GM10266 (cell line): Measurements from ENCODE around the gene SRPK1.

Experiments
- DNase-seq: peaks from one replicate; pipeline ENCODE4 v3.0.0; 2012; ENCODE audit errors: extremely low spot score
- CTCF ChIP-seq: IDR thresholded peaks from 2 replicates; pipeline ENCODE4 v1.5.1; 2012; ENCODE audit warnings: mild to moderate bottlenecking, low read depth; ENCODE audit not compliant: control insufficient read depth, insufficient read depth; ENCODE audit errors: missing control alignments

The SRPK1 gene

DNA sequence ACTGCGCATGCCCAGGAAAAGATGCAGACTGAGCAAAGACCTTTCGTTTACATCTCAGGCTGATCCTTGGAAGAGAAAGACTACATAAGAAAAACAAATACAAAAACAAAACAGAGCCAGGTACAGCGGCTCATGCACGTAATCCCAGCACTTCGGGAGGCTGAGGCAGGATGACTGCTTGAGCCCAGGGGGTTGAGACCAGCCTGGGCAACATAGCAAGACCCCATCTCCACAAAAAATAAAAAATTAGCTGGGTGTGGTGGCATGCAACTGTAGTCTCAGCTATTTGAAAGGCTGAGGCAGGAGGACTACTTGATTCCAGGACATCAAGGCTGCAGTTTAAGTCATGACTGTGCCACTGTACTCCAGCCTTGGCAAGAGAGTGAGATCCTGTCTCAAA is 41.7 kb downstream of the SRPK1 start:
- no peak for DNase-seq
- no peak for TF ChIP-seq CTCF

DNA sequence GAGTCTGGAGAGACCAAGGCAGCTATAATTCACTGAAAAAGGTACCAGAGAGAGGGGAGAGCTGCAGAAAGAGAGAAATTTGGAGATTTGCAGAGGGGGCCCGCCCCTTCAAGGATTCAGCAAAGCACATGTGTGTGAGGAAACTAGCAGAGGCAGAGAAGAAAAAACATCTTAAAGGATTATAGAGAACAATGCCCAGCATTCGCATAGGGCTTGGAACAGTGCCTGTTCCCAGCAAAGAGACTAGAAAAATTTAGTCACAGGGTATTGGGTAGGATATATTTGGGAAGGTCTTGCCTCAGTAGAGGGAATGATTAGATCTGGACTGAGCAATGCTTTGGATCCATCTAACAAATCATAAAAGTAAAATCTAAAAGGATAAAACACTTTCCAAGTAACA is 44.0 kb downstream of the SRPK1 start:
- no peak for DNase-seq
- no peak for TF ChIP-seq CTCF

- TF ChIP-seq CTCF, result no peak
- DNase-seq, result no peak
Observed at GRCh38 chr6:35874730-35875129, 46.2 kb downstream of the SRPK1 start.

DNA sequence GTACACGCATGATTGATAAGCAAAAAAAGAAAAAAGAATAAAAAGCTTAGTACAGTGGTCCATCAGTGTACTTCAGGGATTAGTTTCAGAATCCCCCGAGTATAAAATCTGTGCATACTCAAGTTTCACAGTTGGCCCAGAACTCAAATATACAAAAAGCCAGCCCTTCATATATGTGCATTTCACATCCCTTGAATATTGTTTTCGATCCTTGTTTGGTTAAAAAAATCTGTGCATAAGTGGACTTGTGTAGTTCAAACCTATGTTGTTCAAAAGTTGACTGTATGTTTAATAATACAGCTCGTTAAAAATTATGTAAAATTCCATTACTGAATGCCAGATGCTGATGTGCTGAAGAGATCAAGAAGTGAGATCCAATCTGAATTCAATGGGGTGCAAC is 61.5 kb downstream of the SRPK1 start:
- DNase-seq, result no peak
- TF ChIP-seq CTCF, result no peak

- DNase-seq, result no peak
- TF ChIP-seq CTCF, result no peak
Observed at GRCh38 chr6:35857853-35858252, 63.0 kb downstream of the SRPK1 start.

DNA sequence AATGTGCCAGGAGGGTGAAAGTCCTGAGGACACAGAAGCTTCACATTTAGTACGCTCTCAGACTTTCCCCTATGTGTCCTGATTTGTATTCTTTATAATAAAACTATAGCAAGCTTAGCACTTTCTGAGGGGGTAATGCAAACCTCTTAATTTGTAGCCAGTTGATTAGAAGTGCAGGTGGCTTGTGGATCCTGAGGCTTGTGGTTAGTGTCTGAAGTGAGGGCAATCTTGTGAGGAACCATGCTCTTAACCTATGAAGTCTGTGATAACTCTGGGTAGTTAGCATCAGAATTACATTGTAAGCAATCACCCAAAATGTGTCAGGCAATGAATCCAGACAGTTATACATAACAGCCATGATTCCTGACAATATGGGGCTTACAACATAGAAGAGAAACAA is 64.6 kb downstream of the SRPK1 start:
- no peak for TF ChIP-seq CTCF
- DNase-seq, result no peak

DNA sequence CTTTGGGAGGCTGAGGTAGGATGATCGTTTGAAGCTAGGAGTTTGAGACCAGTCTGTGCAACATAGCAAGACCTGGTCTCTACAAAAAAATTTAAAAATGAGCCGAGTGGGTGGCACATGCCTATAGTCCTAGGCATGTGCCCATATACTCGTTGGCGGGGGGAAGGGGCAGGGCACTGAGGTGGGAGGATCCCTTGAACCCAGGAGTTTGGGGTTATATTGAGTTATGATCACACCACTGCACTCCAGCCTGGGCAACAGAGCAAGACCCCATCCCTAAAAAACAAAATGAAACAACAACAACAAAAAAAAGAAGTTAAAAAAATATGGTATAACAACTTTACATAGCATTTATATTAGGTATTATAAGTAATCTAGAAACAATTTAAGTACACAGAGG is 67.9 kb downstream of the SRPK1 start:
- DNase-seq, result no peak
- no peak for TF ChIP-seq CTCF
